ENCODE results near the gene GORASP2. TPM values are rescaled to one million over a fixed set of nuclear protein-coding genes. Genes with fewer than 3 reads are reported as not detected.
"Not testable (repeated sequence)": the region's sequence is repeated elsewhere in the genome, so short reads cannot be mapped to it uniquely, and the experiment has no call there.

The GORASP2 gene
- total RNA-seq, 1 experiment from 2014 or later: 98.1 TPM

DNA sequence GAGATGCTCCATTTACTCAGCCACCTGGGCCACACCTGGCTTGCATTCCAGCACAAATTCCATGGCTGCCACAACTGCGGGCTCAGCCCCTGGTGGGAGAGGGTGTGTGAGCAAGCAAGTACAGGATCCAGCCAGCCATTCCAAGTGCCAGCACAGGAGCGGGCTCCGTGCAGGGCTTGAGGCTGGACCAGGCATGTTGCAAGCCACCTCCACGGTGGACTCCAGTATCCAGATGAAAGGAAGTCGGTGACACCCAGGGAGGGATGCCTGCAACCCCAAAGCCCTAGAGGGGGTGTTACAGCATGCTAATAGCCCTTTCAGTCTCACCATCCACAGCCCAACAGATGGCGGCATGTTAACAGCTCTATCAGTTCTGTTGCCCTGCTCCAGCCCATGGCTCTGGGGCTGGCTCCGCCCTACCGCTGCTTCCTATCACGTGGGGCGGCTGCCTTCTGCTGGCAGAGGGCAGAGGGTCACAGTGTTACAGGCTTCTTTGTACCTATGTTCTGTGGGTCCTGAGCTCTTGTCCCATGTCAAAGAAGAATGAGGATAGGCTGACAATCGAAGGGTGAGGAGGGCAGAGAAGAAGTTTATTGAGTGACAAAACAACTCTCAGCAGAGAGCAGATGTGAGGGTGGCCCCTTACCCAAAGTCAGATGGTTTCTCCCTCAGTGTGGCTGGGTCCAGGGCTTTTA is 11.7 kb upstream of the GORASP2 start:
- BruUV-seq (replicated peaks): no TSS peak
- Mint-ChIP-seq H3K9me3 (ENCODE audit: low read depth, unreplicated experiment) (peaks cover 19% of the 10 kb centered on the region), H3K4me3 (ENCODE audit: low read depth, unreplicated experiment) (no peak overlapping the region), H3K4me1 (ENCODE audit: low read depth, unreplicated experiment) (no peaks in the 10 kb centered on the region), H3K36me3 (ENCODE audit: insufficient read depth, unreplicated experiment) (no peaks in the 10 kb centered on the region), H3K27me3 (ENCODE audit: unreplicated experiment) (no peaks in the 10 kb centered on the region), H3K27ac (ENCODE audit: unreplicated experiment) (no peak overlapping the region)
- TF ChIP-seq, protein P1, sequence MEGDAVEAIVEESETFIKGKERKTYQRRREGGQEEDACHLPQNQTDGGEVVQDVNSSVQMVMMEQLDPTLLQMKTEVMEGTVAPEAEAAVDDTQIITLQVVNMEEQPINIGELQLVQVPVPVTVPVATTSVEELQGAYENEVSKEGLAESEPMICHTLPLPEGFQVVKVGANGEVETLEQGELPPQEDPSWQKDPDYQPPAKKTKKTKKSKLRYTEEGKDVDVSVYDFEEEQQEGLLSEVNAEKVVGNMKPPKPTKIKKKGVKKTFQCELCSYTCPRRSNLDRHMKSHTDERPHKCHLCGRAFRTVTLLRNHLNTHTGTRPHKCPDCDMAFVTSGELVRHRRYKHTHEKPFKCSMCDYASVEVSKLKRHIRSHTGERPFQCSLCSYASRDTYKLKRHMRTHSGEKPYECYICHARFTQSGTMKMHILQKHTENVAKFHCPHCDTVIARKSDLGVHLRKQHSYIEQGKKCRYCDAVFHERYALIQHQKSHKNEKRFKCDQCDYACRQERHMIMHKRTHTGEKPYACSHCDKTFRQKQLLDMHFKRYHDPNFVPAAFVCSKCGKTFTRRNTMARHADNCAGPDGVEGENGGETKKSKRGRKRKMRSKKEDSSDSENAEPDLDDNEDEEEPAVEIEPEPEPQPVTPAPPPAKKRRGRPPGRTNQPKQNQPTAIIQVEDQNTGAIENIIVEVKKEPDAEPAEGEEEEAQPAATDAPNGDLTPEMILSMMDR (IDR thresholded peaks at IDR 0.05; ENCODE audit: unreplicated experiment): no peak
- no peak for DNase-seq
- intact Hi-C loops (cut with micrococcal nuclease; ENCODE audit: unreplicated experiment): no loop called here
- CTCF ChIA-PET: no interaction called here

DNA sequence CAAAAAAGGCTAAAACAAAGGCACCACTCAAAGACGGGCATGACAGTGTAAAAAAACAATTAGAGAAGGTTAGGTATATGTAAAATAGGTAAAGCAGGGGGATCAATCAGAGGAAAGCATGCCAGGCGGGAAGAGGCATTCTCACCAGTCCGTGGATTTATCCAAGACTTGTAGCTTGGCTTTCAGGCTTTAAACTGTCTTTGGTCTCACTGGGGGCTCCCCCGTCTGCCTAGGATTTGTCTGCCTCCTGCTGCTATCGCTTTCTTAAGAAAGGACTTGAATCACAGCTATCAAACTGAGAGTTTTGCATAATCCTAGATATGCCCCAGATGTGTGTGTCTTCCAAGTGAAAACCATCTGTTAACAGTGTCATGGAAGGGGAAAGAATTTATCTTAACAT is 11.1 kb upstream of the GORASP2 start:
- Mint-ChIP-seq H3K4me3 (ENCODE audit: low read depth, unreplicated experiment) (no peak overlapping the region), H3K9me3 (ENCODE audit: low read depth, unreplicated experiment) (peaks cover 16% of the 10 kb centered on the region), H3K4me1 (ENCODE audit: low read depth, unreplicated experiment) (no peaks in the 10 kb centered on the region), H3K27me3 (ENCODE audit: unreplicated experiment) (no peaks in the 10 kb centered on the region), H3K36me3 (ENCODE audit: insufficient read depth, unreplicated experiment) (no peaks in the 10 kb centered on the region), H3K27ac (ENCODE audit: unreplicated experiment) (no peak overlapping the region)
- TF ChIP-seq, protein P1 (IDR thresholded peaks at IDR 0.05; ENCODE audit: unreplicated experiment): no peak
- no peak for DNase-seq
- BruUV-seq (replicated peaks): no TSS peak
- intact Hi-C loops (cut with micrococcal nuclease; ENCODE audit: unreplicated experiment): no loop called here
- CTCF ChIA-PET: no interaction called here

DNA sequence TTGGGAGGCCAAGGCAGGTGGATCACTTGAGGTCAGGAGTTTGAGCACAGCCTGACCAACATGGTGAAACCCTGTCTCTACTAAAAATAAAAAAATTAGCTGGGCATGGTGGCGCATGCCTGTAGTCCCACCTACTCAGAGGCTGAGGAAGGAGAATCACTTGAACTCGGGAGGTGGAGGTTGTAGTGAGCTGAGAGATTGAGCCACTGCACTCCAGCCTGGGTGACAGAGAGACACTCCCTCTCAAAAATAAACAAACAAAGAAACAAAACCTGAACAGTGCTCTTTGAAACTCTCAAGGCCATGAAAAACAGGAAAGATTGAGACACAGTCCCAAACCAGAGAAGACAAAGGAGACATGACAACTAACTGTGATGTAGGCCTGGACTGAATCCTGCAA is 7.2 kb upstream of the GORASP2 start:
- H3K36me3 Mint-ChIP-seq (ENCODE audit: insufficient read depth, unreplicated experiment); H3K27me3 Mint-ChIP-seq (ENCODE audit: unreplicated experiment); BruUV-seq (replicated peaks); intact Hi-C loops (cut with micrococcal nuclease; ENCODE audit: unreplicated experiment); CTCF ChIA-PET; H3K27ac Mint-ChIP-seq (ENCODE audit: unreplicated experiment); H3K9me3 Mint-ChIP-seq (ENCODE audit: low read depth, unreplicated experiment); DNase-seq; H3K4me1 Mint-ChIP-seq (ENCODE audit: low read depth, unreplicated experiment); H3K4me3 Mint-ChIP-seq (ENCODE audit: low read depth, unreplicated experiment): not testable (repeated sequence)

DNA sequence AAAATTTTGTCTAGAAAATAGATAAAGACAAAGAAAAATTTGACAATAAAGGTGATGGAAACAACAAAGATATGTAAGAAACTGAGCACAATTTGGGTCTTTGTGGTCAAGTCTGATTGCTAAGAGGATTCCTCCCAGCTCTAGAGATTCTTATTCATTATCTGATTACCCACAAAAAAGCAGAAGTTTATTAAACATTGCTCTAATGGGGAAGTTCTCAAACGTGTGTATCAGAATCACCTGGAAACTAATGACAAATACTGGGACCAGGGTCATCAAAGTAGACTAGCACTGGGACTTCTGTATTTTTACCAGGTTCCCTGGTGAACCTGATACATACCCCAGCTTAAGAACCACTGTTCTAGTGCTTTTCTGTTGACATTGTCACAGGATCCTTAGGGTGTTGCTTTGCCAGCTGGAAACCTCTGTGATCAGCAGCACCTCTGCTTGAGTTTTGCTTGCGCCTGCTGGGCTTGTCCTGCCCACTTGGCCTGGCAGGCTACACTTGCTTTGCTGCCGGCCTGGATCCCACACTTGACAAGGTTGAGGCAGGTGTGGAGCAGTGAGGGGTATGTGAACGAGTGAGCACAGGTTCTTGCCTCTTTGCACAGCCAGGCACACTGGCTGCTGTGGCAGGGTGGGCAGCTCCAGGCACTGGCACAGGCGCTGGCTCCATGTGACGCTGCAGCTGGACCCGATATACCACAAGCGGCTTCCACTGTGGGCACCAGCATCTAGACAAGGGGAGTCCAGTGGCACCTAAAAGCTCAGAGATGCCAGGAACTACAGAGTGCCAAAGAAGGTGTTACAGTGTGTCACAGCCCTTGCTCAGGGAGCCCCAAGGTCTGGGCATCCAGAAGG is 6.2 kb upstream of the GORASP2 start:
- no peaks in the 10 kb centered on the region for H3K27me3 Mint-ChIP-seq (ENCODE audit: unreplicated experiment)
- no peaks in the 10 kb centered on the region for H3K36me3 Mint-ChIP-seq (ENCODE audit: insufficient read depth, unreplicated experiment)
- DNase-seq: no peak
- intact Hi-C loops (cut with micrococcal nuclease; ENCODE audit: unreplicated experiment): no loop called here
- H3K27ac Mint-ChIP-seq (ENCODE audit: unreplicated experiment): no peak overlapping the region
- CTCF ChIA-PET: no interaction called here
- H3K4me3 Mint-ChIP-seq (ENCODE audit: low read depth, unreplicated experiment): no peak overlapping the region
- peaks cover 1% of the 10 kb centered on the region for H3K4me1 Mint-ChIP-seq (ENCODE audit: low read depth, unreplicated experiment)
- no TSS peak for BruUV-seq (replicated peaks)
- peaks cover 5% of the 10 kb centered on the region for H3K9me3 Mint-ChIP-seq (ENCODE audit: low read depth, unreplicated experiment)
- TF ChIP-seq, protein P1 (IDR thresholded peaks at IDR 0.05; ENCODE audit: unreplicated experiment): no peak

DNA sequence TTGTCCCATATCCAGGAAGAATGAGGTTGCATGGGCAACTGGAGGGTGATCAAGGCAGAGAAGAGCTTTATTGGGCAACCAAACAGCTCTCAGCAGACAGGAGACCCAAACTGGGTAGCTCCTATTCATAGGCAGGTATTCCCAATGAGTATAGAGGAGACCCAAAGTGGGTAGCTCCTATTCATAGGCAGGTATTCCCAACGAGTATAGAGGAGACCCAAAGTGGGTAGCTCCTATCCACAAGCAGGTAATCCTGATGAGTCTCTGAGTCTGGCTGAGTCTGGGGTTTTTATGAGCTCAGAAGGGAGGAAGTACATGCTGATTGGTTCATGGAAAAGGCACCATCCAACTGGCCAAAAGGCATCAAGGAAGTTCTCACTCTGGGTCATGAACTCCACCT is 5.3 kb upstream of the GORASP2 start:
- TF ChIP-seq, protein P1 (IDR thresholded peaks at IDR 0.05; ENCODE audit: unreplicated experiment): no peak
- no TSS peak for BruUV-seq (replicated peaks)
- Mint-ChIP-seq H3K36me3 (ENCODE audit: insufficient read depth, unreplicated experiment) (peaks cover 8% of the 10 kb centered on the region), H3K9me3 (ENCODE audit: low read depth, unreplicated experiment) (peaks cover 3% of the 10 kb centered on the region), H3K4me1 (ENCODE audit: low read depth, unreplicated experiment) (peaks cover 10% of the 10 kb centered on the region), H3K27ac (ENCODE audit: unreplicated experiment) (no peak overlapping the region), H3K27me3 (ENCODE audit: unreplicated experiment) (no peaks in the 10 kb centered on the region), H3K4me3 (ENCODE audit: low read depth, unreplicated experiment) (no peak overlapping the region)
- CTCF ChIA-PET: no interaction called here
- no peak for DNase-seq
- intact Hi-C loops (cut with micrococcal nuclease; ENCODE audit: unreplicated experiment): no loop called here
